MM.1S (cell line): Measurements from ENCODE around the gene CTBP1.
A peak's percentile ranks its signal among the peaks of the same experiment; 100 is the strongest.

Experiments
- DNase-seq: peaks from one replicate; pipeline ENCODE4 v3.0.0-alpha.2; 2015
- H2AFZ ChIP-seq: fragments of 300-600 bp; sonication (generic); 2 replicates; pipeline ENCODE4 v1.6.0; 2016; ENCODE audit warnings: antibody characterized with exemption, low read length
- H3F3A ChIP-seq: fragments of 300-600 bp; sonication (generic); 2 replicates; pipeline ENCODE4 v1.6.1; 2016; ENCODE audit warnings: mild to moderate bottlenecking, antibody characterized with exemption, low read length, moderate library complexity, mixed read lengths; ENCODE audit not compliant: insufficient read depth
- H3K27ac ChIP-seq: fragments of 300-600 bp; sonication (generic); 2 replicates; pipeline ENCODE4 v1.5.1; 2016; ENCODE audit warnings: mild to moderate bottlenecking, low read length
- H3K27me3 ChIP-seq: fragments of 300-600 bp; sonication (generic); replicated peaks from 2 replicates; pipeline ENCODE4 v1.6.0; 2016; ENCODE audit warnings: low read length; ENCODE audit not compliant: insufficient read depth
- H3K36me3 ChIP-seq: fragments of 300-600 bp; sonication (generic); replicated peaks from 2 replicates; pipeline ENCODE4 v1.6.1; 2016; ENCODE audit warnings: mild to moderate bottlenecking, low read length, mixed read lengths; ENCODE audit not compliant: insufficient read depth
- H3K4me1 ChIP-seq: fragments of 300-600 bp; sonication (generic); 2 replicates; pipeline ENCODE4 v1.6.1; 2016; ENCODE audit warnings: low read length, mixed read lengths
- H3K4me2 ChIP-seq: fragments of 300-600 bp; sonication (generic); 2 replicates; pipeline ENCODE4 v1.6.0; 2016; ENCODE audit warnings: low read depth, low read length
- H3K4me3 ChIP-seq: fragments of 300-600 bp; sonication (generic); 2 replicates; pipeline ENCODE4 v1.5.1; 2016; ENCODE audit warnings: low read length, mixed read lengths
- H3K79me2 ChIP-seq: fragments of 300-600 bp; sonication (generic); 2 replicates; pipeline ENCODE4 v1.6.1; 2016; ENCODE audit warnings: mixed run types, low read length, mixed read lengths
- H3K9ac ChIP-seq: fragments of 300-600 bp; sonication (generic); 2 replicates; pipeline ENCODE4 v1.6.1; 2016; ENCODE audit warnings: low read length, mixed read lengths
- H3K9me2 ChIP-seq: fragments of 300-600 bp; sonication (generic); replicated peaks from 2 replicates; pipeline ENCODE4 v1.6.1; 2016; ENCODE audit warnings: mild to moderate bottlenecking, low read length, mixed read lengths; ENCODE audit not compliant: insufficient read depth
- H3K9me3 ChIP-seq: fragments of 300-600 bp; sonication (generic); replicated peaks from 2 replicates; pipeline ENCODE4 v1.6.1; 2016; ENCODE audit warnings: mild to moderate bottlenecking, low read length, mixed read lengths; ENCODE audit not compliant: insufficient read depth
- H4K20me1 ChIP-seq: fragments of 300-600 bp; sonication (generic); 2 replicates; pipeline ENCODE4 v1.6.1; 2016; ENCODE audit warnings: mild to moderate bottlenecking, low read length, moderate library complexity, mixed read lengths; ENCODE audit not compliant: insufficient read depth
- CTCF ChIP-seq: fragments of 300-600 bp; sonication (generic); IDR thresholded peaks from 2 replicates; pipeline ENCODE4 v1.5.1; 2016; ENCODE audit warnings: antibody characterized with exemption, low read length, mixed read lengths
- EZH2 ChIP-seq: fragments of 300-600 bp; sonication (generic); optimal IDR thresholded peaks from 2 replicates; pipeline ENCODE3; 2017; ENCODE audit warnings: low read depth, mild to moderate bottlenecking, antibody characterized with exemption, low read length, mixed read lengths
- EZH2phosphoT487 ChIP-seq: fragments of 300-600 bp; sonication (generic); IDR thresholded peaks from 2 replicates; pipeline ENCODE4 v1.6.1; 2018; ENCODE audit warnings: antibody characterized with exemption, low read length

CTBP1 gene

GRCh38 chr4:1219566-1219950, 29.4 kb downstream of the CTBP1 start:
- H3K27me3 ChIP-seq: no peaks in the 10 kb centered on the region
- H3K4me2 ChIP-seq: peak overlapping the region; percentile 69
- H4K20me1 ChIP-seq: no peaks in the 10 kb centered on the region
- H3K36me3 ChIP-seq: peaks cover 34% of the 10 kb centered on the region
- peak overlapping the region; percentile 52 for H3K9ac ChIP-seq
- H2AFZ ChIP-seq: no peak overlapping the region
- no peaks in the 10 kb centered on the region for H3K9me3 ChIP-seq
- H3F3A ChIP-seq: peaks cover 66% of the 10 kb centered on the region
- peaks cover 55% of the 10 kb centered on the region for H3K4me1 ChIP-seq
- H3K4me3 ChIP-seq: peak overlapping the region; percentile 41
- H3K9me2 ChIP-seq: no peaks in the 10 kb centered on the region
- peak overlapping the region; percentile 96 for H3K27ac ChIP-seq
- TF ChIP-seq EZH2: no peak
- TF ChIP-seq CTCF: no peak
- no peak for TF ChIP-seq EZH2phosphoT487
- no peak for DNase-seq
- H3K79me2 ChIP-seq: peaks cover 36% of the 10 kb centered on the region

- peaks cover 27% of the 10 kb centered on the region for H3K36me3 ChIP-seq
- H3K27me3 ChIP-seq: no peaks in the 10 kb centered on the region
- no peaks in the 10 kb centered on the region for H3K9me3 ChIP-seq
- DNase-seq: peak; percentile 75
- H4K20me1 ChIP-seq: no peaks in the 10 kb centered on the region
- H3K79me2 ChIP-seq: peaks cover 42% of the 10 kb centered on the region
- peak overlapping the region; percentile 59 for H3K9ac ChIP-seq
- H3K4me2 ChIP-seq: peak overlapping the region; percentile 87
- peak overlapping the region; percentile 41 for H3K4me3 ChIP-seq
- TF ChIP-seq EZH2phosphoT487: no peak
- TF ChIP-seq EZH2: no peak
- TF ChIP-seq CTCF: no peak
- H2AFZ ChIP-seq: no peak overlapping the region
- peaks cover 61% of the 10 kb centered on the region for H3K4me1 ChIP-seq
- H3F3A ChIP-seq: peaks cover 66% of the 10 kb centered on the region
- H3K9me2 ChIP-seq: no peaks in the 10 kb centered on the region
- H3K27ac ChIP-seq: peak overlapping the region; percentile 96
These were observed 30.0 kb downstream of the CTBP1 start for GRCh38 chr4:1218634-1219565.

- TF ChIP-seq CTCF (no peak), EZH2phosphoT487 (no peak), EZH2 (no peak)
- H2AFZ ChIP-seq: no peak overlapping the region
- DNase-seq: no peak
- no peaks in the 10 kb centered on the region for H3K27me3 ChIP-seq
- H3K4me1 ChIP-seq: peaks cover 61% of the 10 kb centered on the region
- no peaks in the 10 kb centered on the region for H4K20me1 ChIP-seq
- H3K4me2 ChIP-seq: peak overlapping the region; percentile 78; the same call in 1 of the 2 replicates
- H3K4me3 ChIP-seq: no peak overlapping the region
- no peaks in the 10 kb centered on the region for H3K9me3 ChIP-seq
- H3K36me3 ChIP-seq: peaks cover 24% of the 10 kb centered on the region
- H3K27ac ChIP-seq: peak overlapping the region; percentile 96
- H3F3A ChIP-seq: peaks cover 66% of the 10 kb centered on the region
- H3K79me2 ChIP-seq: peaks cover 50% of the 10 kb centered on the region
- H3K9me2 ChIP-seq: no peaks in the 10 kb centered on the region
- H3K9ac ChIP-seq: no peak overlapping the region
These were observed 31.6 kb downstream of the CTBP1 start for GRCh38 chr4:1217366-1217765.
